ENCODE data around the gene RPS6KA1.
A peak's percentile ranks its signal among the peaks of the same experiment; 100 is the strongest.

DNA sequence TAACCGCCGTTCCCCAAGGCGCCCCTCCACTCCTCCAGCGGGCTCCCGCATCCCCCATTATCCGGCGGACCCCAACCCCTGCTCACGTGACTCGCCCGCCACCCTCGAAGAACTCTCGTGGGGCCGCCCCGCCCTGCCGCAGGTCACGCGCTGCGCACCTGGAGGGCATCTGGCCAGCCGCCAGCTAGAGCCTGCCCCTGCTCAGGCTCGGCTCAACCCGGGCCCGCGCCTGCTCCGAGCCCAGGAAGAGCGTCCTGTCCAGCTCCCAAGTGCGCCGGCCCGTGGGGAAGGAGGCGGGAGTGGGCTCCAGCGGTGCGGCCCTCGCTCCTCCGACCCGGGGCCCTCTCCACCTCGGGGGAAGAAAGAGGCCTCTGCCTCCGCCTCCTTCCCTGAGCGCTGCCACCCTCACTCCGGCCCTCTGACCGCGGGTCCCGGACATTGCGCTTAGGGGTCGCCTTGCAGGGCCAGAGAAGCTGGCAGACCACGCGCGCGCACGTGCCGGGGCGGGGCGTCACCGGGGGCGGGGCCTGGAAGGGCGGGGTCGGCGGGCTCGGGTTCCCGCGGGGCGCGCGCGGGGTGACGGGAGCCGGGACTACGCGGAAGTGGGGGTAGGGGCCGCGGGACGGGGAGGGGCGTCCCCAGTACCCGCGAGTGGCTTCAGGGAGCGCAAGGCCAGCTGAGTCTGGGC is 28.9 kb upstream of the RPS6KA1 start:
- TF ChIP-seq, protein P1, sequence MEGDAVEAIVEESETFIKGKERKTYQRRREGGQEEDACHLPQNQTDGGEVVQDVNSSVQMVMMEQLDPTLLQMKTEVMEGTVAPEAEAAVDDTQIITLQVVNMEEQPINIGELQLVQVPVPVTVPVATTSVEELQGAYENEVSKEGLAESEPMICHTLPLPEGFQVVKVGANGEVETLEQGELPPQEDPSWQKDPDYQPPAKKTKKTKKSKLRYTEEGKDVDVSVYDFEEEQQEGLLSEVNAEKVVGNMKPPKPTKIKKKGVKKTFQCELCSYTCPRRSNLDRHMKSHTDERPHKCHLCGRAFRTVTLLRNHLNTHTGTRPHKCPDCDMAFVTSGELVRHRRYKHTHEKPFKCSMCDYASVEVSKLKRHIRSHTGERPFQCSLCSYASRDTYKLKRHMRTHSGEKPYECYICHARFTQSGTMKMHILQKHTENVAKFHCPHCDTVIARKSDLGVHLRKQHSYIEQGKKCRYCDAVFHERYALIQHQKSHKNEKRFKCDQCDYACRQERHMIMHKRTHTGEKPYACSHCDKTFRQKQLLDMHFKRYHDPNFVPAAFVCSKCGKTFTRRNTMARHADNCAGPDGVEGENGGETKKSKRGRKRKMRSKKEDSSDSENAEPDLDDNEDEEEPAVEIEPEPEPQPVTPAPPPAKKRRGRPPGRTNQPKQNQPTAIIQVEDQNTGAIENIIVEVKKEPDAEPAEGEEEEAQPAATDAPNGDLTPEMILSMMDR (IDR thresholded peaks at IDR 0.05; ENCODE audit: control extremely low read depth in 1 of 3, insufficient read depth in 1 of 3, low read depth in 1 of 3, low read length in 3 of 3) = no peak
- TF ChIP-seq CEBPB (IDR thresholded peaks at IDR 0.05; ENCODE audit: low read depth, low read length) (no peak), KDM1A (IDR thresholded peaks at IDR 0.05; ENCODE audit: borderline replicate concordance, low read length) (no peak), POLR2AphosphoS5 (IDR thresholded peaks at IDR 0.05; ENCODE audit: low read depth, low read length) (peak; percentile 0; the same call in 1 of the 2 replicates), RFX5 (IDR thresholded peaks at IDR 0.05; ENCODE audit: borderline replicate concordance, low read depth, low read length) (no peak), CHD2 (IDR thresholded peaks at IDR 0.05; ENCODE audit: low read length) (no peak), CTBP2 (IDR thresholded peaks at IDR 0.05; ENCODE audit: borderline replicate concordance, insufficient read depth, insufficient read length, low read length) (no peak)

Data from H1 (cell line).